HUES64 (cell line): ENCODE data around the gene TJP1.
"Not testable (repeated sequence)": the region's sequence is repeated elsewhere in the genome, so short reads cannot be mapped to it uniquely, and the experiment has no call there.

Source experiments
- H3K27ac ChIP-seq: 2 replicates; pipeline ENCODE4 v1.7.0; 2013; ENCODE audit warnings: low read depth, low read length, inconsistent platforms
- H3K27me3 ChIP-seq: 2 replicates; pipeline ENCODE4 v1.6.1; 2013; ENCODE audit warnings: mild to moderate bottlenecking, low read length; ENCODE audit not compliant: insufficient read depth
- H3K36me3 ChIP-seq: 2 replicates; pipeline ENCODE4 v1.6.1; 2013; ENCODE audit warnings: mild to moderate bottlenecking, low read length; ENCODE audit not compliant: insufficient read depth
- H3K4me1 ChIP-seq: 2 replicates; pipeline ENCODE4 v1.6.1; 2013; ENCODE audit warnings: mild to moderate bottlenecking, low read length, moderate library complexity; ENCODE audit not compliant: insufficient read depth
- H3K4me3 ChIP-seq: 2 replicates; pipeline ENCODE4 v1.5.1; 2013; ENCODE audit warnings: mild to moderate bottlenecking, low read length, moderate library complexity
- H3K9ac ChIP-seq: 2 replicates; pipeline ENCODE4 v1.6.1; 2013; ENCODE audit warnings: mild to moderate bottlenecking, low read depth, low read length
- H3K9me3 ChIP-seq: 2 replicates; pipeline ENCODE4 v1.6.1; 2013; ENCODE audit warnings: low read depth, low read length; ENCODE audit not compliant: insufficient read depth
- WGBS: fragments of 150-250, 120-280 bp; methylation state at CpG from one replicate; pipeline ENCODE4 v1.1.7; 2013; ENCODE audit warnings: missing lambda C conversion rate; 5-methylcytosine and 5-hydroxymethylcytosine counted together

Gene TJP1

GRCh38 chr15:29750754-29751153 lies 71.5 kb downstream of the TJP1 start:
- Histone ChIP-seq H3K4me1 (no peaks in the 10 kb centered on the region), H3K27ac (no peak overlapping the region), H3K36me3 (peaks cover 25% of the 10 kb centered on the region), H3K27me3 (no peaks in the 10 kb centered on the region), H3K4me3 (no peak overlapping the region), H3K9ac (no peak overlapping the region), H3K9me3 (no peaks in the 10 kb centered on the region)
- 88% methylated on average over 2 of the region's 2 CpGs for WGBS

GRCh38 chr15:29749365-29750086 lies 72.7 kb downstream of the TJP1 start:
- no peak overlapping the region for H3K4me3 ChIP-seq
- H3K9ac ChIP-seq: no peak overlapping the region
- no peaks in the 10 kb centered on the region for H3K27me3 ChIP-seq
- no peak overlapping the region for H3K27ac ChIP-seq
- 92% methylated on average over 15 of the region's 15 CpGs for WGBS
- no peaks in the 10 kb centered on the region for H3K4me1 ChIP-seq
- H3K9me3 ChIP-seq: no peaks in the 10 kb centered on the region
- H3K36me3 ChIP-seq: peaks cover 16% of the 10 kb centered on the region

GRCh38 chr15:29747837-29748417 lies 74.3 kb downstream of the TJP1 start:
- H3K27me3 ChIP-seq: no peaks in the 10 kb centered on the region
- H3K9ac ChIP-seq: no peak overlapping the region
- H3K4me3 ChIP-seq: no peak overlapping the region
- WGBS: 100% methylated on average over 1 of the region's 3 CpGs
- no peaks in the 10 kb centered on the region for H3K9me3 ChIP-seq
- H3K36me3 ChIP-seq: peaks cover 15% of the 10 kb centered on the region
- H3K27ac ChIP-seq: no peak overlapping the region
- H3K4me1 ChIP-seq: no peaks in the 10 kb centered on the region

GRCh38 chr15:29743475-29743874 lies 78.8 kb downstream of the TJP1 start:
- no peaks in the 10 kb centered on the region for H3K9me3 ChIP-seq
- H3K4me3 ChIP-seq: no peak overlapping the region
- peaks cover 46% of the 10 kb centered on the region for H3K36me3 ChIP-seq
- no peak overlapping the region for H3K9ac ChIP-seq
- H3K27ac ChIP-seq: no peak overlapping the region
- H3K27me3 ChIP-seq: no peaks in the 10 kb centered on the region
- H3K4me1 ChIP-seq: no peaks in the 10 kb centered on the region
- WGBS: 88% methylated on average over 3 of the region's 3 CpGs

- Histone ChIP-seq H3K36me3 (peaks cover 67% of the 10 kb centered on the region), H3K27me3 (no peaks in the 10 kb centered on the region), H3K9ac (no peak overlapping the region), H3K9me3 (no peaks in the 10 kb centered on the region), H3K4me3 (no peak overlapping the region), H3K4me1 (peaks cover 6% of the 10 kb centered on the region; the same call in 1 of the 2 replicates), H3K27ac (no peak overlapping the region)
- WGBS: no CpG with 5 or more reads among the region's 1 CpG
These were observed 81.5 kb downstream of the TJP1 start for GRCh38 chr15:29740692-29741311.

- no peak overlapping the region for H3K9ac ChIP-seq
- H3K27me3 ChIP-seq: no peaks in the 10 kb centered on the region
- no peaks in the 10 kb centered on the region for H3K9me3 ChIP-seq
- no peak overlapping the region for H3K27ac ChIP-seq
- H3K4me1 ChIP-seq: peaks cover 8% of the 10 kb centered on the region; the same call in 1 of the 2 replicates
- no peak overlapping the region for H3K4me3 ChIP-seq
- peaks cover 87% of the 10 kb centered on the region for H3K36me3 ChIP-seq
- WGBS: no CpG with 5 or more reads among the region's 2 CpGs
These were observed 85.6 kb downstream of the TJP1 start for GRCh38 chr15:29736744-29737020.

GRCh38 chr15:29736012-29736743 lies 86.1 kb downstream of the TJP1 start:
- no peaks in the 10 kb centered on the region for H3K9me3 ChIP-seq
- H3K27ac ChIP-seq: no peak overlapping the region
- H3K4me3 ChIP-seq: no peak overlapping the region
- H3K9ac ChIP-seq: no peak overlapping the region
- H3K27me3 ChIP-seq: no peaks in the 10 kb centered on the region
- 88% methylated on average over 3 of the region's 3 CpGs for WGBS
- H3K4me1 ChIP-seq: peaks cover 8% of the 10 kb centered on the region; the same call in 1 of the 2 replicates
- peaks cover 87% of the 10 kb centered on the region for H3K36me3 ChIP-seq

- Histone ChIP-seq H3K27ac (no peak overlapping the region), H3K27me3 (no peaks in the 10 kb centered on the region), H3K4me3 (no peak overlapping the region), H3K36me3 (peaks cover 87% of the 10 kb centered on the region), H3K9ac (no peak overlapping the region), H3K9me3 (no peaks in the 10 kb centered on the region), H3K4me1 (peaks cover 8% of the 10 kb centered on the region; the same call in 1 of the 2 replicates)
- WGBS: 94% methylated on average over 5 of the region's 5 CpGs
These were observed 87.2 kb downstream of the TJP1 start for GRCh38 chr15:29734917-29735572.

GRCh38 chr15:29731865-29732264 lies 90.4 kb downstream of the TJP1 start:
- WGBS: 96% methylated on average over 3 of the region's 3 CpGs
- Histone ChIP-seq H3K9ac (no peak overlapping the region), H3K27me3 (no peaks in the 10 kb centered on the region), H3K36me3 (peaks cover 94% of the 10 kb centered on the region), H3K4me3 (no peak overlapping the region), H3K4me1 (peaks cover 8% of the 10 kb centered on the region; the same call in 1 of the 2 replicates), H3K27ac (no peak overlapping the region), H3K9me3 (no peaks in the 10 kb centered on the region)

- WGBS: 94% methylated on average over 13 of the region's 15 CpGs
- H3K27ac ChIP-seq, H3K9me3 ChIP-seq, H3K4me3 ChIP-seq, H3K9ac ChIP-seq, H3K4me1 ChIP-seq, H3K27me3 ChIP-seq: not testable (repeated sequence)
- H3K36me3 ChIP-seq: peaks cover 94% of the 10 kb centered on the region
These were observed 91.8 kb downstream of the TJP1 start for GRCh38 chr15:29730471-29730870.

GRCh38 chr15:29728418-29728817 lies 93.8 kb downstream of the TJP1 start:
- peaks cover 97% of the 10 kb centered on the region for H3K36me3 ChIP-seq
- H3K27me3 ChIP-seq: no peaks in the 10 kb centered on the region
- no peak overlapping the region for H3K4me3 ChIP-seq
- no peaks in the 10 kb centered on the region for H3K4me1 ChIP-seq
- WGBS: 95% methylated on average over 2 of the region's 2 CpGs
- no peak overlapping the region for H3K27ac ChIP-seq
- H3K9ac ChIP-seq: no peak overlapping the region
- H3K9me3 ChIP-seq: peaks cover 16% of the 10 kb centered on the region
